VCaP (cell line): ENCODE measurements around the gene ZFP92.

Experiments used
- H3K27ac ChIP-seq: fragments of 450-650 bp; 2 replicates; pipeline ENCODE4 v1.5.1; 2017
- TF ChIP-seq, protein P1 (sequence below): fragments of 450-650 bp; conservative IDR thresholded peaks from 2 replicates; pipeline ENCODE4 v1.5.1; 2017; ENCODE audit warnings: mild to moderate bottlenecking, moderate library complexity

ZFP92 gene

DNA sequence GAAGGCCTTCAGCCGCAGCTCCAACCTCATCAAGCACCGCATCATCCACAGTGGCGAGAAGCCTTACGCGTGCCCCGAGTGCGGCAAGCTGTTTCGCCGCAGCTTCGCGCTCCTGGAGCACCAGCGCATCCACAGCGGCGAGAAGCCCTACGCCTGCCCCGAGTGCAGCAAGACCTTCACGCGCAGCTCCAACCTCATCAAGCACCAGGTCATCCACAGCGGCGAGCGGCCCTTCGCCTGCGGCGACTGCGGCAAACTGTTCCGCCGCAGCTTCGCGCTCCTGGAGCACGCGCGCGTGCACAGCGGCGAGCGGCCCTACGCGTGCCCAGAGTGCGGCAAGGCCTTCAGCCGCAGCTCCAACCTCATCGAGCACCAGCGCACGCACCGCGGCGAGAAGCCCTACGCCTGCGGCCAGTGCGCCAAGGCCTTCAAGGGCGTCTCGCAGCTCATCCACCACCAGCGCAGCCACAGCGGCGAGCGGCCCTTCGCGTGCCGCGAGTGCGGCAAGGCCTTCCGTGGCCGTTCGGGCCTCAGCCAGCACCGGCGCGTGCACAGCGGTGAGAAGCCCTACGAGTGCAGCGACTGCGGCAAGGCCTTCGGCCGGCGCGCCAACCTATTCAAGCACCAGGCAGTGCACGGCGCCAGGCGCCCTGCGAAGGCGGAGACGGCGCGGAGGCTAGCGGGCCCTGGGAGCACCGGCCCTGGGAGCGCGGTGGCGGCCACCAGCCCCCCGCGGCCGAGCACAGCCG lies 9.8 kb downstream of the ZFP92 start:
- TF ChIP-seq, protein P1, sequence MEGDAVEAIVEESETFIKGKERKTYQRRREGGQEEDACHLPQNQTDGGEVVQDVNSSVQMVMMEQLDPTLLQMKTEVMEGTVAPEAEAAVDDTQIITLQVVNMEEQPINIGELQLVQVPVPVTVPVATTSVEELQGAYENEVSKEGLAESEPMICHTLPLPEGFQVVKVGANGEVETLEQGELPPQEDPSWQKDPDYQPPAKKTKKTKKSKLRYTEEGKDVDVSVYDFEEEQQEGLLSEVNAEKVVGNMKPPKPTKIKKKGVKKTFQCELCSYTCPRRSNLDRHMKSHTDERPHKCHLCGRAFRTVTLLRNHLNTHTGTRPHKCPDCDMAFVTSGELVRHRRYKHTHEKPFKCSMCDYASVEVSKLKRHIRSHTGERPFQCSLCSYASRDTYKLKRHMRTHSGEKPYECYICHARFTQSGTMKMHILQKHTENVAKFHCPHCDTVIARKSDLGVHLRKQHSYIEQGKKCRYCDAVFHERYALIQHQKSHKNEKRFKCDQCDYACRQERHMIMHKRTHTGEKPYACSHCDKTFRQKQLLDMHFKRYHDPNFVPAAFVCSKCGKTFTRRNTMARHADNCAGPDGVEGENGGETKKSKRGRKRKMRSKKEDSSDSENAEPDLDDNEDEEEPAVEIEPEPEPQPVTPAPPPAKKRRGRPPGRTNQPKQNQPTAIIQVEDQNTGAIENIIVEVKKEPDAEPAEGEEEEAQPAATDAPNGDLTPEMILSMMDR, result no peak
- no peak overlapping the region for H3K27ac ChIP-seq

DNA sequence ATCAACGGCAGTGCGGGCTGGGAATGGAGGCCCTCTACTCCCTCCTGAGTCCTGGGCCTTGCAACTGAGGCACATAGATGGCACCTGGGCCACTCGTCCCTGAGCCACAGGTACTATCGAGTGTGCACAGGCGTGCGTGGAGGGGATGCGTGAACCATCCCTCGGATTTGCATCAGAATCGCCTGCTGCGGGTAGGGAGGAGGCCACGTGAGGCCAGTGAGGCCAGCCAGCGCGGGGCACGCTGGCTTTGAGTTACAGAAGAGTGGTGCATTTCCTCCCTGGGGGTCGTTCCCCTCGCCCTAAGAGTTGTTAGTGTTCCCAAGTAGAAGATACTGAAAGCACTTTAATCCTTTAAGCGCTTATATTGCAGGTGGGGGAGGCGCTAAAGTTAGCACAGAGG lies 10.6 kb downstream of the ZFP92 start:
- no peak overlapping the region for H3K27ac ChIP-seq
- TF ChIP-seq, protein P1, result no peak

DNA sequence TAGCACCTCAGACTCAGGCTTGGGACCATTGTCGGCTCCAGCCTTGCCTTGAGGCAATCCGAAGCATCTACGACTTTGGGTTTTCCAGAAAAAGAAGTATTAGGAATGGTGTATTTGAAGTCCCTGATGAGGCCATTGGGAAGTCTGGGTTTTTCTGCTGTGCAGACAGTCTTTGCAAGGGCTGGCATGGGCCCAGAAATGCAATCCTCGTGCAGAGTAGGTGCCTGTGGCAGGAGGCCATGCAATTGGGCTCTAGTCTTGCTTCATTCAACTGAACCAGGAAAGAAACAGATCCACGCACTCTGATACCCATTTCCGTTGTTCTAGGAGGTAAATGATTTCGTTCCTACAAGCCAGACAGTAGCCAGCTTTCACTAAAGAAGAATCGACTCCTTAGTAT lies 12.4 kb downstream of the ZFP92 start:
- TF ChIP-seq, protein P1, result no peak
- no peak overlapping the region for H3K27ac ChIP-seq

DNA sequence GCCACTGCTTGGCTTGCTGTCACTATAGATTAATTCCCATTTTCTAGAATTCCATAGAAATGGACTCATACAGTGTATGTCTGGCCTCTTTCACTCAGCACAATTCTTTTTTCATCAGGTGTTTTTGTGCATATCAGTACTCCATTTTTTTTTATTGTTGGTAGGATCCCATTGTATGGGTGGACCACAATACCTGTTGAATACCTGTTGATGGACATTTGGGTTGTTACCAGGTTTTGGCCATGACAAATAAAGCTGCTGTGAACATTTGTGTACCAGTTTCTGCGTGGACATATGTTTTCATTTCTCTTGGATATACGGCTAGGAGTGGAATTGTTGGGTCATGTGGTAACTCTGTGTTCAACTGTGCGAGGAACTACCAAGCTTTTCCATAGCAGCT lies 14.9 kb downstream of the ZFP92 start:
- H3K27ac ChIP-seq, result no peak overlapping the region
- TF ChIP-seq, protein P1, result no peak

DNA sequence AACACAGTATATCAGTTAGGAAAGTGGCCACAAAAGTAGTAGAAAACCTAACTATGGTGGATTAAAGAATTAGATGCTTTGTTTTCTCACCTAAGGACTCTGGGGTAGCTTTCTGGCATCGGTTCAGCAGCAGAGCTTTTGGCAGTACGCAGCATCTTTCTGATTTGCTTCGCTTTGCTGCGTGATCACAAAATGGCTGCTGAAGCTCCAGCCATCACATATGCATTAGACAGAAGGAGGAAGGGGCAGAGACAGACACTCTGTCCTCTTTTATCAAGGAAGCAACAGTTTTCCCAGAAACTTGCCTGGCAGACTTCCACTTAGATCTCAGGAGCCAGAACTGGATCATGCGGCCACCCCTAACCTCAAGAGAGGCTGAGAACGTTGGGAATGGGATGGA lies 19.5 kb downstream of the ZFP92 start:
- H3K27ac ChIP-seq, result no peak overlapping the region
- TF ChIP-seq, protein P1, result no peak

DNA sequence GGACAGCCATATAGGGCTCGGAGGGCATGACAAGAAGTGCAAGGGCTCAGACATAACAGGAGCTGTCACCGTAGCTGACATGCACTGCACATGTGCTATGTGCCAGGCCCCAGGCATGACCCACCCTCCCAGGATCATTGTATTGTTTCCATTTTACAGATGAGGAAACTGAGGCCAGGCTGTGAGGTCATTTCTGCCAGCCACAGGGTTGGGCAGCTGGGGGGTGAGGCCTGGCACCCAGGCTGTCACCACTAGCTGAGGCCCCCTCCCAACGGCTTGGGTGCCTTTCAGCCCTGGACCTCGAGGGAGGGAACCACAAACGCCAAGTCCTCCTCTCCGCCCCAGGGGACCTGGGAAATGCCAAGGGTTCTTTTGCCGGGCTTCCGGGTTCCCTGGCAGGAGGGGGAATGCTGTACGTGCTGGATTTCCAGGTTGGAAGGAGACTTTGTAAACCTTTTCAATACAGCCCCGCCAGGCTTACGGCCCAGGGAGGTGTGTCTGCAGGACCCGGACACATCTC lies 21.9 kb downstream of the ZFP92 start:
- TF ChIP-seq, protein P1, result no peak
- no peak overlapping the region for H3K27ac ChIP-seq

DNA sequence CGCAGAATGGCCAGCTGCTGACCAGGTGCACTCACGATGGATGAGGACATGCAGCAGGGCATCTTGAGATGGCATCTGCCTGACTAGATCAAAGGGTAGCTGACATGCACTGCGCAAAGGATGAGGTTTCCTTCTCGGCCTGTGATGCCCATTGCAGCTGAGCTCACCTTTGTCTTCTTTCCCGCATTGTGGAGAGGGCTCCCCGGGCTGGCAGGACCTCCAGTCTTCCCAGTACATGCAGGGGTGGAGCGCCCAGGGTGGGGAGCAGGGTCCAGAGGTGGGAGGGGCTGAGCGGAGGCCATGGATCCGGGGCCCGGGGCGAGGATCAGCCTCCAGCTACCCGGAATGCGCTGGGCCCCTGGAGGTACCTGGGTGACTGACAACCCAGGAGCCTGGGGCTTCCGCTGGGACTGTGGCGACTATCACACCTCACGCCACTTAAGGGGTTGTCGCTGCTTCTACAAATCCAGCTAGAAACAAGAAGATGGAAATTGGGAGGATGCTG lies 22.6 kb downstream of the ZFP92 start:
- no peak overlapping the region for H3K27ac ChIP-seq
- TF ChIP-seq, protein P1, result no peak
